Cerebellar nuclear complex (tissue), 1 donor: ENCODE measurements around the gene CPLX1.
"Not testable (repeated sequence)": the region's sequence is repeated elsewhere in the genome, so short reads cannot be mapped to it uniquely, and the experiment has no call there.

Experiments
- DNase-seq, 2 experiments: peaks; one replicate each; lab custom pipeline; 2025; lab: John Stamatoyannopoulos, UW

CPLX1 gene

DNA sequence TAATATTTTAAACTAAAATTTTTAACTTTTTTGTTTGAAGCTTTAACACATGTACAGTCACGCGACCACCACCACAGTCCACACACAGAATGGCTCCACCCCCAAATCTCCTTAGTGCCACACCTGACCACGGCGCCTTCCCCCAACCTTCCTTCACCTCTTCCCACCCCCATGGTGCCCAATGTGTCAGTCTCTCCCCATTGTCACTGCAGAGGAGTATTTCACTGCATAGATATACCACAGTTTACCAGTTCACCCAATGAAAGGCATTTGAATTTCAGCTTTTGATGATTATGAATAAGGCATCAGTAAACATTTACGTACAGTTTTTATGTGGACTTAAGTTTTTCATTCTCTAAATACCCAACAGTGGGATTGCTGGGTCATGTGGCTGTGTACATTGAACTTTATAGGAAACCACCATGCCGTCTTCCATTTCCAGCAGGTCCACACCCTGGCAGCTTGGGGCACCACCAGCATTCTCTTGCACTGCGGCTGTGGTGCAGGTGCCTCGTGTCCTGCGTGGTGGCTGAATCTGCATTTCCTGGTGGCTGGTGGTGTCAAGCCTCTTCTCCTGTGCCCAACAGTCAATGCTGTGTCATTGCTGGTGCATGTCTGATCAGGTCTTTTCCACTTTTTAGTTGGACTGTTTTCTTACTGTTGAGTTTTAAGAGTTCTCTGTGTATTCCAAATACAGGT, 49.0 kb downstream of the CPLX1 start:
- DNase-seq, result no peak

DNA sequence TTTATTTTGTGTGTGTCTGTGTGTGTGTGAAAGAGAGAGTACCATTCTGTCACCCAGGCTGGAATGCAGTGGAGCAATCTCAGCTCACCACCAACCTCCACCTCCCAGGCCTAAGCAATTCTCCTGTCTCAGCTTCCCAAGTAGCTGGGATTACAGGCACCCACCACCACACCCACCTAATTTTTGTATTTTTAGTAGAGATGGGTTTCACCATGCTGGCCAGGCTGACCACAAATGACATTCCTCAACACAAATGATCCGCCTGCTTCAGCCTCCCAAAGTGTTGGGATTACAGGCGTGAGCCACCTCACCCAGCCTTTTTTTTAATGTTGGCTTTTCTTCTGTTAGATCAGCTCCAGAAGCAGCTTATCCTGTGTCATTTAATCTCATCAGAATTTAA, 50.4 kb downstream of the CPLX1 start:
- not testable (repeated sequence) for DNase-seq

DNA sequence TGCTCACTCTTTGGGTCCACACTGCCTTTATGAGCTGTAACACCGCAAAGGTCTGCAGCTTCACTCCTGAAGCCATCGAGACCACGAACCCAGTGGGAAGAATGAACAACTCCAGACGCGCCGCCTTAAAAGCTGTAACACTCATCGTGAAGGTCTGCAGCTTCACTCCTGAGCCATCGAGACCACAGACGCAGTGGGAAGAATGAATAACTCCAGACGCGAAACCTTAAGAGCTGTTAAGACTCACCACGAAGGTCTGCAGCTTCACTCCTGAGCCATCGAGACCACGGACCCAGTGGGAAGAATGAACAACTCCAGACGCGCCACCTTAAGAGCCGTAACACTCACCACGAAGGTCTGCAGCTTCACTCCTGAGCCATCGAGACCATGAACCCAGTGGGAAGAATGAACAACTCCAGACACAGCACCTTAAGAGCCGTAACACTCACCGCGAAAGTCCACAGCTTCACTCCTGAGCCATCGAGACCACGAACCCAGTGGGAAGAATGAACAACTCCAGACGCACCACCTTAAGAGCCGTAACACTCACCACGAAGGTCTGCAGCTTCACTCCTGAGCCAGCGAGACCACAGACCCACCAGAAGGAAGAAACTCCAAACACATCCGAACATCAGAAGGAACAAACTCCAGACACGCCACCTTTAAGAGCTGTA, 51.4 kb downstream of the CPLX1 start:
- not testable (repeated sequence) for DNase-seq

DNA sequence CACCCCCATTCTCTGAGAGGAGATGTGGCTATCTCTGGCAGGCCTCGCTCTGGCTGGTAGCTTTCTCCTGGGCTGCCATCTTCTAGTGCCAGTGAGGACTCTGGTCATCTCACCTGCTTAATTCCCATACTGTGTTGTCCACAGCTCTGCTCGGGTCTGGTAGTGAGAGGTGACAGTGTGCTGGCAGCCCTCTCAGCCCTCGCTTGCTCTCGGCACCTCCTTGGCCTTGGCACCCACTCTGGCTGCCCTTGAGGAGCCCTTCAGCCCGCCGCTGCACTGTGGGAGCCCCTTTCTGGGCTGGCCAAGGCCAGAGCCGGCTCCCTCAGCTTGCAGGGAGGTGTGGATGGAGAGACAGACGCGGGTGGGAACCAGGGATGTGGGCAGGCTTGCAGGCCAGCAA, 52.7 kb downstream of the CPLX1 start:
- DNase-seq, result no peak

DNA sequence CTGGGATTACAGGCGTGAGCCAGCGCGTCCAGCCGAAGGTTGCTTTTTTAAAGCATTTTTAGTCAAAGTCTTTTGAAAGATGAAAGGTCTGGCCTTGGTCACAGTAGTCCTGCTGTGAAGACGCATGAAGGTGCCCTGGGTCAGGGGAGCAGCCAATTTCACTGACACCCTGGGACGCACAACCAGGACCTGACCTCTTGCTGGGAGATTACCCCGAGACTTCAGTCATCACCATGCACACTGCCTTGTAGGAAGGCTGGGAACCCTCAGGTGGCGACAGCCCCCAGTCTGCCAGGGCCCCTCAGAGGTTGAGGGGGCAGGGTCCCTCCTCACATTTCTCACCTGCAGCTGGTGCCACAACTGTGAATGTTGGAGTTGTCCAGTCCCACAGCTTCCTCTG, 53.2 kb downstream of the CPLX1 start:
- DNase-seq, result no peak

DNA sequence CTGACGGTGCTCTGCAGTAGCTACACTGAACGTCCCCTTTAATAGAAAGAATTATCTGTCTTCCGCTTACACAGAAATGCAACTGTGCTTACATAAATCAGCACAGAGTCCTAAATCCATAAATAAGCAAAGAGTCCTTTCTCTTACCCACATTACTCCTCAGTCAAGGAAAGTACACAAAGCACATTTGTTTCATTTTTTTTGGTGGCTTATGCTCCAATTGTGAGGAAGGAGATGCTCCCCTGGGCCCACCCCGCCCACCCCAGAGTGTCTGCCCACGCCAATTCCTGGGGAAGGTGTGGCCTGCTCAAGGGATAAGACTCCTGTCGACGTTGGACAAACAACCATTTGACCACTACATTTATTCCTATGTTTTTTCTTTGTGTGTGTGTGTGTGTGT, 53.8 kb downstream of the CPLX1 start:
- no peak for DNase-seq

DNA sequence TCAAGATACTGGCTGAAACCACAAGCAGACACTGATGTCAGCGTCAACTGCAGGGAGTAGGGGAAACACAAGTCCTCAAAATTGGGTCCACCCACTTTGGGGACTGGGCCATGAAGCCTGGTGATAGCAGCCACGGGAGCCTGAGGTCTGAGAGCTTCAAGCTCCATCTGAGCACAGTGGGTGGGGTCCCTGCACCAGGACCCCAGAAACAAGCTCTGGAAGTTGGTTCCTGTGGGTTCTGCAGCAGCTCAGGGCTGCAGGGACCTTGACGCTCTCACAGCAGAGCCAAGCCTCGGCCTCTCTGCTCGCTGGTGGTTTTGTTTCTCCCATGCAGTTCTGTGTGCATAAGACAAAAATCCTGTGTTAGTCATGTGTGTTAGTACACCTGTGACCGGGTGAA, 54.5 kb downstream of the CPLX1 start:
- no peak for DNase-seq

DNA sequence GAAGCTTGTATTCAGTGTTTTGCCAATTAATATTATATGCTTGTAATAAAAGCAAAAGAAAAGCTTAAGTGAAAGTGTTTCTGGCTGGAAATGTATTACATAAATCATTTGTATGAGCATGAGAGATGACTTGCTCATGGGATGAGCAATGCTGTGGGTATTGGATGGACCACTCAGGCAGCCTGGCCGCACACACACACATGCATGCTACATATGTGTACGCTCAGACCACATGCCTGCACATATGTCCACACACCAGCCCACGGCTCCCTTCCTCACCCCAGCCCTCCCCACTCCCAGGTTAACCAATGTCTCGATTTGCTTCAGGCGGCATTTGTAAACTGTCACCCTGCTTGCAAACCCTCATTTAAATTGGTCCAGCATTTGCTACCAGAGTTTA, 55.9 kb downstream of the CPLX1 start:
- no peak for DNase-seq

DNA sequence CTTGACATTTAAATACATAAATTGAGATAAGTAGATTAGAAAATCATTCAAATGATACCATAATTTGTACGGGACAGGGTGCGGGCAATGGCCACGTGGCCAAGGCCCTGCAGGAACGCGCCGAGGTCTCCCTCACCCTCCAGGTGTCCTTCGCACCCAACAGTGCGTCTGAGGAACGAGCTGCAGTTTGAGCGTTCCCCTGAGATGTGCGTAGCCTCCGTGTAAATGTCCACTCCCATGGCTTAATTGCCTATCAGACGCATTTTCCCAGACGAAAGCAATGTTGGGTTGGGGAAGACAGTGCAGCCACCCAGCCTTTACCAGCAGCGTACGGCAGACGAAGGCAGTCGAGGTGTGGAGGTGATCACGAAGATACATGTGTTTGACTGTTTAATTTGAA, 56.4 kb downstream of the CPLX1 start:
- no peak for DNase-seq

DNA sequence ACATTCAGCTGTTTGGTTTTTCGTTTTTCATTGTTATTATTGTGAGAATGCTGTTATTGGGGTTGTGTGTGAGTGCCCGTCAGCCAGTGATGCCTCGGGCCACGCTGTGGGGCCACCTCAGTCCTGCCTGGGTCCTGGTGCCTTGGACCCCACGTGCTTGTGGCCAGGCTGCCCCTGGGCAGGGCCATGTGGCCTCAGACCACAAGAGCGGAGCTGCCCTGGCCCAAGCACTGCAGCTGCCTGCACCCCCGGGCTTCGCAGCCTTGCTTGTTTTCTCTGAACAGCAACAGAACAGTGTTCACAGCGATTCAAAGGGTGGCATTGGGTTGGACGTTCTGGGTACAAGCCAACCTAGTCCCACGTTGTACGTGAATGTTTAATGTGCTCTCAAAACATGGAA, 56.9 kb downstream of the CPLX1 start:
- DNase-seq, result no peak

DNA sequence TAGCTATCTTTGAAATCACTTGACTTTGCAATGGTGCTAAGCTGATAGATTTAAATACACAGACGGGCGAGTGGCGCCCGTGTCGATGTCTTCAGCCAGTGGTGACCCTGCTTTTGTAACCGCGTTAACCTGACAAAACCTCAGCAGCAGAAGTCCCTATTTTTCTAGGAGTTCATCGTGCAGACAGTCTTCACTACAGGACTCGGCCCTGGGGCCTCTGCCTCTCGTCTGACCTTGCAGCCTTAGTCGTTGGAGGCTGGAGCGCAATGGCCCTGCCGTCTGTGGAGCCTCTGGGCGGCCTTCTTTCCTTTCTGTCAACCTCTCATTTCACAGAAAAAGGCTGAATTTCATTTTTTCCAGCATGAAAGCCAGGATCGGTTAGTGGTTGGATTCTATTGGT, 57.9 kb downstream of the CPLX1 start:
- no peak for DNase-seq

DNA sequence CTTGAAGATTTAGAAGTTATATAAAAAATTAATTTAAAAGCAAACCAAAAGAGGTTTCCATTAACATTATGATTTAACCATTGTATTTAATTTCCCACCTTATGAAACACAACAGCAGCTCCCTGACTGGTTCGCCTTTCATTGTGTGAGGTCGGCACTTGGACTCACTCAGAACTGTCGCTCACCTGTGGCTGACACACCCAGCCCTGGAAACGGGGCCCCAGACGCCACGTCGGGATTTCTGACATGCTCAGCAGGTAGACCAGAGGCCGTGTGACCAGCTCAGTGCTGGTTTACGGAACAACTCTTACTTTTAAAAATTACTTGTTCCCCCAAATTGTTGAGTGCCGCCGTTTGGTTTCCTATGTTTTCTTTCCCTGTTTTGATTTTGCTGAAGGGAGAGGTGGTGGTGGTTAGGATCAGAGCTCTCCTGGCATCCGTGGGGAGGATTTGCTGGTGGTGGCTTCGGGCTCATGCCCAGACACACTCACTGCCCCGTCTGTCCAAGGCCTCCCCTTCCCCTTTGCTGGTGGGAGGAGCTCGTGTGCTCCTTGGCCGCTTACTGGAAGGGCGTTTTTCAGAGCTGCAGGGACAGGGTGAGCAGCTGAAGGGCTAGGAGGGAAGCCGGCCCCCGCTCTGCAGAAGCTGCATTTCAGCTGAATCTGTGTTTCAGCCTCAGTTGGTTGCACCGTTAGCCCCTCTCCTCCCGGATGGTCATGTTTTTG, 59.2 kb downstream of the CPLX1 start:
- DNase-seq, result no peak

DNA sequence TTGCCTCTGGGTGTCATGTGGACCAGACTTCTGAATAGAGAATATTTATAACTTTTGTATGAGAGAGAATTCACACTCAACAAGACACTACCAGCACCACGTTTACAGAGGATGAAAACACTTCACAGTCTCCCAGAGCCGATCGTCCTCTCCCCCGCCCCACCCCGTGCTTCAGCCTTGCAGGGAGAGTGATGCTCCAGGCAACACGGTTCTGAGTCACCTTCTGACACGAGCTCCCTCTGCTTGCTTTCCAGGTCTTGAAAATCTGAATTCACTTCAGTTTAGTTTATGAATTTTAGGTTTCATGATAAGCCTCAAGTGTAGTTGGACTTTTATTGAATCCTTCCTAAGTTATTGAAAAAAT, 59.8 kb downstream of the CPLX1 start:
- no peak for DNase-seq

DNA sequence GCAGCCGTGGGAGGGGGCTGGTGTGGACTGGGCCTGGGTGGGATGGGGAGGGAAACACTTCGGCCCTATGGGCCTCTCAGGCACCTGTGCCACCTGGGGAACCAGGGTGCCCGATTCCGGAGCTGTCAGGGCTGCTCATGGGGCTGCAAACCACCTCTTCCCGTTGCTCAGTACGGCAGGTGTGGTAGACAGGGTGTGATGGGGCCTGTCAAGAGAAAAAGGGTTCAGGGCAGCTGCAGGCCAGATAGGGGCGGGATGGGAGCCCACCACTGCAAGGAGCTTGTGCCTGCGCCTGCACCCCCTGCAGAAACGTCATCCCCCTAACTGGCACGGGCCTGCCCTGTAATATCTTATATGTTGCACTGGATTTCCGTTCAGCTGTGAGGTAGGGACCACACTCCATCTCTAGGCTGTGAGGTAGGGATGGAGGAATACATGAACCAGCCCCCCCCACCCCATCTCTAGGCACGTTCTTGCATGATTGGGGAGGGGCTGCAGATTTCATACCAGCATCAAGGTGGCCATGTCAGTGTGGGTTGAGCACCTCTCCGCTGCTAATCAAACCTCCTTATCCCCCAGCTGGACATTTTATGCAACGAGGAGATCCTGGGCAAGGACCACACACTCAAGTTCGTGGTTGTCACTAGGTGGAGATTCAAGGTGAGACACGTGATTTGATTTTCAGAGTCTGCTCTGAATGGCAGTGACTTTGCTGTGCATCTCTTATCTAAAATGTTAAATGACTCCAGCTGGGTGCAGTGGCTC, 61.3 kb downstream of the CPLX1 start:
- DNase-seq, result no peak

DNA sequence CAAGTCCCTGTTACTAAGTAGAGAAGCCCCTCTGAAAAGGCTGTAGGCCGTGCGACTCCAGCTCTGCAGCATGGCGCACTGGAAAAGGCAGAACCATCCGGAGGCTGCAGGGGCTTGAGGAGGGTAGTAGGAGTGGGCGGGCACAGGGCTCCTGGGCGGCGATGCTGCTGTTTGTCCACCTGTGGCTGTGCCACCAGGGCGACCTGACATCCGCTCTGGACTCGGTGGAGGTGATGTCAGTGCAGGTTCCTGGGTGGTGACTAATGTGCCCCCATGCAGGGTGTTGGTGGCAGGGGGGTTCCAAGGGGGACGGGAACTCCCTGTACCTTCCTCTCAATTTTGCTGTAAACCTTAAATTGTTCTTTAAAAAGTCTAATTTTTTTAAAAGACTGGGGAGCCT, 62.0 kb downstream of the CPLX1 start:
- DNase-seq, result no peak

DNA sequence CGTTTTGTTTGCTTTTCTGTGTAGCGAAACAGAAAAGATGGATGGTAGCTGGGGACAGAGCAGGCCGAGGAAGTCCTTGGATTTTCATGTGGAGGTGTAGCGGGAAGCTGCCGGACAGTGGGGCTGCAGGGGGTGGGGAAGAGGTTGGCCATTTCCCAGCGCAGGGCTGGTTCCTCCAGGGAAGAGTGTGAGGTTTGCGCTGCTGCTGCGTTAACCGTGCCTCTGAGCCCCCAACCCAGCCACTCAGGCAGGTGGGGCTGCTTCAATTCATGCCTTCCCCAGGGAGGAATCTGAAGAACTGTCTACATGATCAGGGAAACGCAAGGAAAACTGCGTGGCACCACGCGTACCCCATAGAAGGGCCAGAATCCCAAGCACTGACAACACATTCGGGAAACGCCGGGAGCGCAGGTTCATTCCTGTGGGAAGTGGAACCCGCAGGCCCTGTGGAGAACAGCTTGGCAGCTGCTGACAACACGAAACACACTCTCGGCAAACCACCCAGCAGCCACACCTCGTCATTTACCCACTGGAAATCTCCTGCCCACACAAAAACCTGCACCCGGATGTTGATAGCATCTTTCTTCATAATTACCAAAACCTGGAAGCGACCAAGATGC, 62.6 kb downstream of the CPLX1 start:
- no peak for DNase-seq

DNA sequence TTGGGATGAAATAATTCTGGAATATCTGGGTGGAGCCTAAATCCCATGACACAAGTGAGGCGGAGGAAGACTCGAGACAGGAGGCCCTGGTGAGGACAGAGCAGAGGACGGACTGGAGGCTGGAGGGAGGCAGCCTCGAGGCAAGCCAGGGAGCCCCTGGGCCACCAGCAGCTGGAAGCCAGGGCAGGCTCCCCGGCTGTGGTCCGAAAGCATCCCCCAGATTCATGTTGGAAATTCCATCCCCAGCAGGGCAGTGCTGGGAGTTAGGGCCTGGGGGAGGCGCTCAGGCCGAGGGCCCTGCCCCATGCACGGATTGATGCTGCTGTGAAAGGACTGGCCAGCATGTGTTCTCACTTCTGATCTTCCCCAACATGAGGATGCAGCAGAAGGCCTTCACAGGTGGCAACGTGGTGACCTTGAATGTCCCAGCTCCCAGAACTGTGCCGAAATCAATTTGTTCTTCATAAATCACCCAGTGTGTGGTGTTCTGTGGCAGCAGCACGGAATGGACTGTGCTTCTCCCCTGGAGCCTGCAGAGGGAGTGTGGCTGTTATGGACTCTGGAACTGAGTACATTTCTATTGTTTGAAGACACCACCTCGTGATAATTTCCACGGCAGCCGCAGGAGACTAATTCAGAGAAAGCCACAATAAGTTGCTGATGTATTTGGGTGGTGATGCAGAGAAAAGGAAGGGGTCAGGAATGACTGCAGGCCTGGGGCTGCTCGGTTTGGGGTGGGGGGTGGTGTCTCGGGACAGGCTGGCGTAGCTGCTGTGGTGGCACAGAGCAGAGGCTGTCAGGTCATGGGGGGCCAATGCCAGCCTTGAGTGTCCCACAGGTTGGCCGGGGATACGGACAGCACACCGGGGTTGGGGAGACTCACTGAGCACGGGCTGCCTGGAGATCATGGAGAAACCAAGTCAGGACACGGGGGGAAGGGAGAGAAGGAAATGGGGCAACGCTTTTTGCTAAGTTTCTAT, 63.4 kb downstream of the CPLX1 start:
- DNase-seq, result peak in 1 of 2 experiments; percentile 49

DNA sequence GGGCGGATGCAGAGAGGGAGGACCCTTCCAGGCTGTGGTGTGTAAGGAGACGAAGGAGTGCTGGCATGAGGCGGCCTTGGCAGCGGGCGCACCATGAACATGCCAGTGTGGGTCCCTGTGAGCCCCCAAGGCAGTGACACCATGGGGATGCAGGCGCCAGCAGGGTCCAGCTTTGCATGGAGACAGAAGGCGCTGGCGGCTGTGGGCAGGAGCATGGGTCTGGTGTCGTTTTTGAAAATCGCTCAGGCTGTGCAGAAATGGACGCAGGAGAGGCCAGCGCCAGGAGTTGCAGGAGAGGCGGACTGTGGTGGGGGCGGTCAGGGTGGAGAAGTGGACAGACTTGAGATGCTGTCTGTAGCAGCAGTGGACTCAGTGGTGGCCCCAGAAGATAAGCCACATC, 64.2 kb downstream of the CPLX1 start:
- no peak for DNase-seq

DNA sequence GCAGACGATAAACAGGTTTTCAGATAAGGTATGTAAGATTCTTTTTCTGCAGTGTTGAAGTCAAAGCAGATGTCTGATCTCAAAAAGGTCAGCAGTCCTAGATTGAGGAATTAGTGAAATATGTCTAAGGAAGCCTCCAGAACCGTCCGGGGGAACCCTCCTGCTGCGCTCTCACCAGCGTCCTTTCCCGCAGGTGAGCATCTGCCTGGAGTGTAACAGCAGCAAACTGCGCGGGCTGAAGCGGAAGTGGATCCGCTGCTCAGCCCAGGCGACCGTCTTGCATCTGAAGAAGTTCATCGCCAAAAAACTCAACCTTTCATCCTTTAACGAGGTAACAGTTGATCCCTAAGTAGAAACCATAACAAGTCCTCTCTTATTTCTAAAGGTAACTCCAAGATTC, 64.8 kb downstream of the CPLX1 start:
- DNase-seq, result no peak

DNA sequence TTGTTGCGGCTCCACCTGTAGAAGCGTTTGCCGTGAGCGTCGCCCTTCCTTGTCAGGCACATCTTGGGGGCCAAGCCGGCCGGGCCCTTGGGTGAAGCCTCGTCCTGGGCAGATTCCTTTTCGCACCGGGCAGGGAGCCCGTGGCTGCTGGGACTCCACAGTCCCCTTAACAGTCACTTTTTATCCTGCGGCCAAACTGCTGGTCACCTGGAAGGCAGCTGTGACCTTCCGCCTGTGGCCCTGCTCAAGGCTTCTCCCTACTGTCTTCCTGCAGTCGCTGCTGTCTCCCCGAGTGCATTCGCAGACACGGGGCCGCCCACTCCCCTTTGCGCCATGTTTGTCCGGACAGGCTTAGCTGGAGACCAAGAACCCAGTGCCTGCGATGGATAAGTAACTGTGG, 65.3 kb downstream of the CPLX1 start:
- no peak for DNase-seq

DNA sequence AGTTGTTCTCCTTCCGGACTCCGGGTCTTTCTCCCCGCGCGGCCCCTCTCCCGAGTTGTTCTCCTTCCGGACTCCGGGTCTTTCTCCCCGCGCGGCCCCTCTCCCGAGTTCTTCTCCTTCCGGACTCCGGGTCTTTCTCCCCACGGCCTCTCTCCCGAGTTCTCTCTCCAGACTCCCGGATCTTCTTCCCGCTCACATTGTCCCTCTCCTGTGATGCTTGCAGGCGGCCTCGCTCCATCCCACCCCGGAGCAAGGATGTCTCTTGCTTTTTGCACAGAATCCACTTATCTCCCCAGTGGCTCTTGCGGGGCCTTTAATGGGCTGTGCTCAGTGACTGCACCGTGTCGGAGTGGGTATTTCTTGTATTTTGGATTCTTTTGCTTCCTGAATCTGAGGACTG, 66.1 kb downstream of the CPLX1 start:
- not testable (repeated sequence) for DNase-seq
